GM23248 (cell line): ENCODE measurements around the gene MECR. TPM values are rescaled to one million over a fixed set of nuclear protein-coding genes. Genes with fewer than 3 reads are reported as not detected.

Experiments
- DNase-seq: peaks from one replicate; pipeline ENCODE4 v3.0.0-alpha.2; 2015
- H2AFZ ChIP-seq: fragments of 200-600 bp; sonication (generic); 2 replicates; pipeline ENCODE4 v1.6.1; 2016; ENCODE audit warnings: antibody characterized with exemption
- H3F3A ChIP-seq: fragments of 200-600 bp; sonication (generic); 2 replicates; pipeline ENCODE4 v1.6.1; 2016; ENCODE audit warnings: mild to moderate bottlenecking, antibody characterized with exemption, mixed run types; ENCODE audit not compliant: insufficient read depth
- H3K27ac ChIP-seq: fragments of 200-600 bp; sonication (generic); 2 replicates; pipeline ENCODE4 v1.5.1; 2016; ENCODE audit warnings: mild to moderate bottlenecking
- H3K27me3 ChIP-seq: fragments of 200-600 bp; sonication (generic); replicated peaks from 2 replicates; pipeline ENCODE4 v1.6.1; 2016; ENCODE audit warnings: mild to moderate bottlenecking; ENCODE audit not compliant: insufficient read depth
- H3K36me3 ChIP-seq: fragments of 200-600 bp; sonication (generic); 2 replicates; pipeline ENCODE4 v1.6.1; 2016; ENCODE audit warnings: low read depth, mild to moderate bottlenecking
- H3K4me1 ChIP-seq: fragments of 200-600 bp; sonication (generic); 2 replicates; pipeline ENCODE4 v1.6.1; 2016; ENCODE audit warnings: mild to moderate bottlenecking; ENCODE audit not compliant: insufficient read depth
- H3K4me2 ChIP-seq: fragments of 200-600 bp; sonication (generic); one replicate; pipeline ENCODE4 v1.6.1; 2016; ENCODE audit warnings: mild to moderate bottlenecking; ENCODE audit not compliant: unreplicated experiment
- H3K4me3 ChIP-seq: fragments of 200-600 bp; sonication (generic); 2 replicates; pipeline ENCODE4 v1.5.1; 2016; ENCODE audit warnings: mild to moderate bottlenecking
- H3K79me2 ChIP-seq: fragments of 200-600 bp; sonication (generic); 2 replicates; pipeline ENCODE4 v1.6.1; 2016; ENCODE audit warnings: mild to moderate bottlenecking; ENCODE audit not compliant: insufficient read depth
- H3K9ac ChIP-seq: fragments of 200-600 bp; sonication (generic); 2 replicates; pipeline ENCODE4 v1.6.1; 2016; ENCODE audit warnings: mild to moderate bottlenecking
- H3K9me2 ChIP-seq: fragments of 200-600 bp; sonication (generic); 2 replicates; pipeline ENCODE4 v1.6.1; 2016; ENCODE audit warnings: mixed run types, mild to moderate bottlenecking, moderate library complexity; ENCODE audit not compliant: insufficient read depth
- H3K9me3 ChIP-seq: fragments of 200-600 bp; sonication (generic); one replicate; pipeline ENCODE4 v1.6.1; 2017; ENCODE audit warnings: low read depth
- H4K20me1 ChIP-seq: fragments of 200-600 bp; sonication (generic); 2 replicates; pipeline ENCODE4 v1.6.0; 2016; ENCODE audit not compliant: insufficient read depth
- EZH2 ChIP-seq: fragments of 200-600 bp; sonication (generic); IDR thresholded peaks from 2 replicates; pipeline ENCODE4 v1.6.1; 2018; ENCODE audit warnings: antibody characterized with exemption, mild to moderate bottlenecking; ENCODE audit not compliant: insufficient read depth, poor library complexity, severe bottlenecking
- EZH2phosphoT487 ChIP-seq: fragments of 200-600 bp; sonication (generic); IDR thresholded peaks from 2 replicates; pipeline ENCODE4 v1.6.1; 2018; ENCODE audit warnings: antibody characterized with exemption, moderate library complexity, mild to moderate bottlenecking, low read depth; ENCODE audit not compliant: insufficient read depth
- WGBS, 2 experiments: methylation state at CpG; one replicate each; pipeline ENCODE4 v1.1.6; 2015 to 2017; ENCODE audit warnings: low lambda C conversion rate in 2 of 2, low coverage in 1 of 2; ENCODE audit errors: missing lambda C conversion rate in 2 of 2; 5-methylcytosine and 5-hydroxymethylcytosine counted together
- in situ Hi-C: fragments of 300-500 bp; cut with MboI; formaldehyde crosslinking; loops from 2 replicates; pipeline ENCODE4 v1.15.0; 2020
- polyA plus RNA-seq: library from polyadenylated mRNA; unstranded; fragments of >200 nt; fragmentation: Nextera tagmentation; extraction: Ambion mirVana; gene quantifications from 2 replicates; pipeline ENCODE4 v1.2.1, GENCODE V29; 2016
- total RNA-seq: library from RNA; depleted of rRNA; stranded (reverse); fragments of >200 nt; shearing (Covaris generic); gene quantifications from 2 replicates; pipeline ENCODE4 v1.2.3, GENCODE V29; 2014

The MECR gene
- total and polyA plus RNA-seq, 2 experiments from 2014 or later = 19.1 to 43.3 TPM

- Histone ChIP-seq H2AFZ (no peak overlapping the region), H3K27ac (no peak overlapping the region), H3K4me3 (no peak overlapping the region), H3K4me1 (peaks cover 12% of the 10 kb centered on the region), H3K4me2 (no peak overlapping the region), H4K20me1 (no peaks in the 10 kb centered on the region), H3K9me2 (no peaks in the 10 kb centered on the region), H3K36me3 (no peaks in the 10 kb centered on the region), H3K9ac (no peak overlapping the region), H3K9me3 (no peaks in the 10 kb centered on the region), H3F3A (no peaks in the 10 kb centered on the region), H3K27me3 (no peaks in the 10 kb centered on the region), H3K79me2 (no peaks in the 10 kb centered on the region)
- no peak for TF ChIP-seq EZH2phosphoT487
- TF ChIP-seq EZH2 = no peak
- 89% methylated on average over 14 of the region's 14 CpGs for WGBS, 2 experiments
- no peak for DNase-seq
- in situ Hi-C loops = no loop called here
These were observed 44.7 kb upstream of the MECR start for GRCh38 chr1:29275435-29275834.

- H3K27ac ChIP-seq = no peak overlapping the region
- no peaks in the 10 kb centered on the region for H3F3A ChIP-seq
- no peaks in the 10 kb centered on the region for H3K27me3 ChIP-seq
- in situ Hi-C loops = no loop called here
- no peaks in the 10 kb centered on the region for H3K9me2 ChIP-seq
- peak overlapping the region; percentile 33; the same call in 1 of the 2 replicates for H2AFZ ChIP-seq
- peaks cover 9% of the 10 kb centered on the region for H3K4me1 ChIP-seq
- peak overlapping the region; percentile 25; the same call in 1 of the 2 replicates for H3K4me3 ChIP-seq
- H3K9ac ChIP-seq = no peak overlapping the region
- 79% methylated on average over 6 of the region's 6 CpGs for WGBS, 2 experiments
- no peaks in the 10 kb centered on the region for H3K9me3 ChIP-seq
- DNase-seq = no peak
- no peaks in the 10 kb centered on the region for H4K20me1 ChIP-seq
- TF ChIP-seq EZH2 = no peak
- TF ChIP-seq EZH2phosphoT487 = no peak
- H3K79me2 ChIP-seq = no peaks in the 10 kb centered on the region
- no peaks in the 10 kb centered on the region for H3K36me3 ChIP-seq
- peak overlapping the region; percentile 31 for H3K4me2 ChIP-seq
These were observed 41.6 kb upstream of the MECR start for GRCh38 chr1:29272147-29272907.

- H4K20me1 ChIP-seq = no peaks in the 10 kb centered on the region
- H3F3A ChIP-seq = no peaks in the 10 kb centered on the region
- no peaks in the 10 kb centered on the region for H3K9me2 ChIP-seq
- no peaks in the 10 kb centered on the region for H3K36me3 ChIP-seq
- no peaks in the 10 kb centered on the region for H3K9me3 ChIP-seq
- H3K79me2 ChIP-seq = no peaks in the 10 kb centered on the region
- 8% methylated on average over 7 of the region's 7 CpGs for WGBS, 2 experiments
- H3K4me1 ChIP-seq = peaks cover 9% of the 10 kb centered on the region
- H2AFZ ChIP-seq = peak overlapping the region; percentile 33
- H3K27me3 ChIP-seq = no peaks in the 10 kb centered on the region
- no peak overlapping the region for H3K9ac ChIP-seq
- H3K4me2 ChIP-seq = peak overlapping the region; percentile 31
- in situ Hi-C loops = no loop called here
- TF ChIP-seq EZH2 (no peak), EZH2phosphoT487 (no peak)
- H3K4me3 ChIP-seq = peak overlapping the region; percentile 25; the same call in 1 of the 2 replicates
- peak; percentile 75 for DNase-seq
- H3K27ac ChIP-seq = no peak overlapping the region
These were observed 41.0 kb upstream of the MECR start for GRCh38 chr1:29271724-29272123.

- Histone ChIP-seq H2AFZ (peak overlapping the region; percentile 33; the same call in 1 of the 2 replicates), H3K9me2 (no peaks in the 10 kb centered on the region), H3F3A (no peaks in the 10 kb centered on the region), H3K27me3 (no peaks in the 10 kb centered on the region), H3K36me3 (no peaks in the 10 kb centered on the region), H4K20me1 (no peaks in the 10 kb centered on the region), H3K79me2 (no peaks in the 10 kb centered on the region), H3K9ac (no peak overlapping the region), H3K27ac (no peak overlapping the region), H3K4me1 (peaks cover 9% of the 10 kb centered on the region), H3K4me3 (no peak overlapping the region), H3K4me2 (peak overlapping the region; percentile 31), H3K9me3 (no peaks in the 10 kb centered on the region)
- 45 to 57% methylated on average over 3 of the region's 3 CpGs for WGBS, 2 experiments
- DNase-seq = no peak
- in situ Hi-C loops = no loop called here
- no peak for TF ChIP-seq EZH2phosphoT487
- no peak for TF ChIP-seq EZH2
These were observed 40.3 kb upstream of the MECR start for GRCh38 chr1:29270929-29271521.
